A673 (cell line): Measurements from ENCODE around the gene XPO6. TPM values are rescaled to one million over a fixed set of nuclear protein-coding genes. Genes with fewer than 3 reads are reported as not detected.

Source experiments
- BruUV-seq: library from RNA; stranded (reverse); fragments of 400-500 nt; replicated peaks from 2 replicates; lab custom pipeline; 2021; lab: Mats Ljungman, UMichigan
- CTCF ChIA-PET: fragments of 300-600 bp; sonication (Branson Sonifier 250); formaldehyde crosslinking; loops from one replicate; lab custom pipeline; 2022; ENCODE audit warnings: antibody characterized with exemption; lab: Charles Lee
- POLR2A ChIA-PET: fragments of 300-600 bp; sonication (Branson Sonifier 250); formaldehyde crosslinking; loops from one replicate; lab custom pipeline; 2022; ENCODE audit warnings: antibody characterized with exemption; ENCODE audit not compliant: low non-redundant PET; lab: Charles Lee
- DNase-seq: peaks from one replicate; pipeline ENCODE4 v3.0.0-alpha.2; 2015; ENCODE audit warnings: low spot score
- H3K27ac ChIP-seq: fragments of 200-600 bp; sonication (generic); 2 replicates; pipeline ENCODE4 v1.5.1; 2016; ENCODE audit warnings: mixed run types, low read depth, mild to moderate bottlenecking, mixed read lengths, antibody characterized with exemption, low read length; ENCODE audit not compliant: poor library complexity, severe bottlenecking
- H3K27me3 ChIP-seq: fragments of 200-600 bp; sonication (generic); replicated peaks from 2 replicates; pipeline ENCODE4 v1.6.1; 2017; ENCODE audit warnings: mixed run types, low read depth, mild to moderate bottlenecking, mixed read lengths, antibody characterized with exemption, low read length; ENCODE audit not compliant: insufficient read depth, poor library complexity
- H3K36me3 ChIP-seq: fragments of 200-600 bp; sonication (generic); 2 replicates; pipeline ENCODE4 v1.6.1; 2016; ENCODE audit warnings: mixed run types, mild to moderate bottlenecking, mixed read lengths, antibody characterized with exemption, low read length; ENCODE audit not compliant: insufficient read depth, poor library complexity, severe bottlenecking
- H3K4me1 ChIP-seq: fragments of 200-600 bp; sonication (generic); 2 replicates; pipeline ENCODE4 v1.6.1; 2017; ENCODE audit warnings: mixed run types, mild to moderate bottlenecking, mixed read lengths, antibody characterized with exemption, low read length; ENCODE audit not compliant: insufficient read depth, poor library complexity, severe bottlenecking
- H3K4me3 ChIP-seq: fragments of 200-600 bp; sonication (generic); 2 replicates; pipeline ENCODE4 v1.5.1; 2016; ENCODE audit warnings: low read depth, mixed run types, mild to moderate bottlenecking, mixed read lengths, low read length; ENCODE audit not compliant: poor library complexity, severe bottlenecking
- H3K9me3 ChIP-seq: fragments of 200-600 bp; sonication (generic); 2 replicates; pipeline ENCODE4 v1.6.1; 2016; ENCODE audit warnings: mixed run types, low read depth, mild to moderate bottlenecking, mixed read lengths, antibody characterized with exemption, low read length; ENCODE audit not compliant: poor library complexity, severe bottlenecking
- CTCF ChIP-seq: fragments of 300-800, 200-600 bp; sonication (generic); conservative IDR thresholded peaks from 2 replicates; pipeline ENCODE4 v1.5.1; 2017; ENCODE audit warnings: low read depth, mild to moderate bottlenecking, antibody characterized with exemption, low read length, moderate library complexity, mixed read lengths
- EZH2 ChIP-seq: fragments of 200-600 bp; sonication (generic); IDR thresholded peaks from 2 replicates; pipeline ENCODE4 v1.6.1; 2017; ENCODE audit warnings: borderline replicate concordance, low read depth, mild to moderate bottlenecking, mixed read lengths, antibody characterized with exemption, low read length; ENCODE audit not compliant: poor library complexity, severe bottlenecking
- intact Hi-C: fragments of 100-400 bp; cut with micrococcal nuclease; formaldehyde crosslinking; loops from one replicate; pipeline ENCODE4 v1.10.0; 2022; ENCODE audit not compliant: unreplicated experiment
- total RNA-seq: library from RNA; stranded (reverse); gene quantifications from 2 replicates; pipeline ENCODE4 v1.2.3, GENCODE V29; 2021

The XPO6 gene
- total RNA-seq, 1 experiment from 2014 or later, result 155 TPM

- BruUV-seq, result no TSS peak
- H3K27me3 ChIP-seq, result no peaks in the 10 kb centered on the region
Observed at GRCh38 chr16:28087675-28088300, 124.0 kb downstream of the XPO6 start.

GRCh38 chr16:28087140-28087660 is 124.6 kb downstream of the XPO6 start:
- ChIA-PET POLR2A (no interaction called here), CTCF (no interaction called here)
- no peak overlapping the region for H3K27ac ChIP-seq
- no peaks in the 10 kb centered on the region for H3K27me3 ChIP-seq
- BruUV-seq, result no TSS peak
- intact Hi-C loops, result no loop called here
- H3K9me3 ChIP-seq, result no peaks in the 10 kb centered on the region
- H3K36me3 ChIP-seq, result no peaks in the 10 kb centered on the region
- no peak overlapping the region for H3K4me3 ChIP-seq
- no peaks in the 10 kb centered on the region for H3K4me1 ChIP-seq
- DNase-seq, result no peak
- TF ChIP-seq CTCF, result no peak
- no peak for TF ChIP-seq EZH2

More at GRCh38 chr16:28087675-28088300, 124.0 kb downstream of the XPO6 start:
- Histone ChIP-seq H3K4me1 (no peaks in the 10 kb centered on the region), H3K36me3 (no peaks in the 10 kb centered on the region), H3K4me3 (no peak overlapping the region), H3K27ac (no peak overlapping the region), H3K9me3 (no peaks in the 10 kb centered on the region)
- intact Hi-C loops, result no loop called here
- ChIA-PET CTCF (no interaction called here), POLR2A (no interaction called here)
- DNase-seq, result no peak
- TF ChIP-seq EZH2 (no peak), CTCF (no peak)

GRCh38 chr16:28086186-28087139 is 125.3 kb downstream of the XPO6 start:
- no peak for DNase-seq
- BruUV-seq, result no TSS peak
- no peaks in the 10 kb centered on the region for H3K36me3 ChIP-seq
- H3K27me3 ChIP-seq, result no peaks in the 10 kb centered on the region
- H3K4me3 ChIP-seq, result no peak overlapping the region
- H3K4me1 ChIP-seq, result no peaks in the 10 kb centered on the region
- CTCF ChIA-PET, result no interaction called here
- no peak for TF ChIP-seq EZH2
- POLR2A ChIA-PET, result interaction anchor here (0.7 kb wide), 2 partner anchors 55 to 307 kb away, joined by 3 to 5 read pairs; no protein-coding TSS in a partner anchor
- intact Hi-C loops, result no loop called here
- H3K27ac ChIP-seq, result no peak overlapping the region
- no peaks in the 10 kb centered on the region for H3K9me3 ChIP-seq
